Raji (cell line): ENCODE measurements around the gene ESR1.

Source experiments
- POLR2A ChIP-seq: IDR thresholded peaks from 2 replicates; pipeline ENCODE4 v1.6.1; 2011; ENCODE audit warnings: low read depth, low read length, control low read depth; ENCODE audit not compliant: insufficient read depth

Gene ESR1

GRCh38 chr6:152176268-152176667, 368.8 kb downstream of the ESR1 start:
- no peak for TF ChIP-seq POLR2A
